Measurements from ENCODE around the gene CEP57.

Gene CEP57

GRCh38 chr11:95764267-95764898 lies 25.9 kb upstream of the CEP57 start:
- H3K4me3 ChIP-seq (ENCODE audit: low read depth, low read length) = no peak overlapping the region
- TF ChIP-seq MYC (IDR thresholded peaks at IDR 0.05; ENCODE audit: low read depth, low read length) (peak; percentile 32; the same call in 1 of the 2 replicates), POLR2A (IDR thresholded peaks at IDR 0.05; ENCODE audit: extremely low read depth, insufficient read length) (no peak), MAX (IDR thresholded peaks at IDR 0.05; ENCODE audit: low read depth, low read length) (peak; percentile 50; the same call in 1 of the 2 replicates), CTCF (IDR thresholded peaks at IDR 0.05; ENCODE audit: low read depth, low read length) (peak; percentile 36)
- DNase-seq (ENCODE audit: low read depth) = peak; percentile 71

GRCh38 chr11:95766701-95767100 lies 23.6 kb upstream of the CEP57 start:
- DNase-seq (ENCODE audit: low read depth) = peak; percentile 15
- TF ChIP-seq CTCF (IDR thresholded peaks at IDR 0.05; ENCODE audit: low read depth, low read length) = no peak
- TF ChIP-seq MAX (IDR thresholded peaks at IDR 0.05; ENCODE audit: low read depth, low read length) = no peak
- no peak for TF ChIP-seq POLR2A (IDR thresholded peaks at IDR 0.05; ENCODE audit: extremely low read depth, insufficient read length)
- no peak for TF ChIP-seq MYC (IDR thresholded peaks at IDR 0.05; ENCODE audit: low read depth, low read length)
- no peak overlapping the region for H3K4me3 ChIP-seq (ENCODE audit: low read depth, low read length)

- DNase-seq (ENCODE audit: low read depth) = peak; percentile 86
- TF ChIP-seq POLR2A (IDR thresholded peaks at IDR 0.05; ENCODE audit: extremely low read depth, insufficient read length) (no peak), MYC (IDR thresholded peaks at IDR 0.05; ENCODE audit: low read depth, low read length) (no peak), MAX (IDR thresholded peaks at IDR 0.05; ENCODE audit: low read depth, low read length) (no peak), CTCF (IDR thresholded peaks at IDR 0.05; ENCODE audit: low read depth, low read length) (no peak)
Measured at GRCh38 chr11:95767498-95767897, 22.8 kb upstream of the CEP57 start.

GRCh38 chr11:95768521-95768920 lies 21.8 kb upstream of the CEP57 start:
- DNase-seq (ENCODE audit: low read depth) = no peak
- TF ChIP-seq CTCF (IDR thresholded peaks at IDR 0.05; ENCODE audit: low read depth, low read length) = no peak
- no peak for TF ChIP-seq POLR2A (IDR thresholded peaks at IDR 0.05; ENCODE audit: extremely low read depth, insufficient read length)
- no peak for TF ChIP-seq MAX (IDR thresholded peaks at IDR 0.05; ENCODE audit: low read depth, low read length)
- no peak for TF ChIP-seq MYC (IDR thresholded peaks at IDR 0.05; ENCODE audit: low read depth, low read length)
- no peak overlapping the region for H3K4me3 ChIP-seq (ENCODE audit: low read depth, low read length)

More at GRCh38 chr11:95767498-95767897, 22.8 kb upstream of the CEP57 start:
- no peak overlapping the region for H3K4me3 ChIP-seq (ENCODE audit: low read depth, low read length)

- no peak overlapping the region for H3K4me3 ChIP-seq (ENCODE audit: low read depth, low read length)
- DNase-seq (ENCODE audit: low read depth) = no peak
- TF ChIP-seq POLR2A (IDR thresholded peaks at IDR 0.05; ENCODE audit: extremely low read depth, insufficient read length) (no peak), CTCF (IDR thresholded peaks at IDR 0.05; ENCODE audit: low read depth, low read length) (no peak), MAX (IDR thresholded peaks at IDR 0.05; ENCODE audit: low read depth, low read length) (no peak)
Measured at GRCh38 chr11:95776859-95777258, 13.4 kb upstream of the CEP57 start.

Data from NB4 (cell line).